NCI-H2227 (cell line): ENCODE measurements around the gene GABRB2.
A peak's percentile ranks its signal among the peaks of the same experiment; 100 is the strongest.
"Not testable (repeated sequence)": the region's sequence is repeated elsewhere in the genome, so short reads cannot be mapped to it uniquely, and the experiment has no call there.

Experiments
- DNase-seq: peaks from one replicate; lab custom pipeline; 2025; ENCODE audit not compliant: unreplicated experiment; lab: John Stamatoyannopoulos, UW

GABRB2 gene

DNA sequence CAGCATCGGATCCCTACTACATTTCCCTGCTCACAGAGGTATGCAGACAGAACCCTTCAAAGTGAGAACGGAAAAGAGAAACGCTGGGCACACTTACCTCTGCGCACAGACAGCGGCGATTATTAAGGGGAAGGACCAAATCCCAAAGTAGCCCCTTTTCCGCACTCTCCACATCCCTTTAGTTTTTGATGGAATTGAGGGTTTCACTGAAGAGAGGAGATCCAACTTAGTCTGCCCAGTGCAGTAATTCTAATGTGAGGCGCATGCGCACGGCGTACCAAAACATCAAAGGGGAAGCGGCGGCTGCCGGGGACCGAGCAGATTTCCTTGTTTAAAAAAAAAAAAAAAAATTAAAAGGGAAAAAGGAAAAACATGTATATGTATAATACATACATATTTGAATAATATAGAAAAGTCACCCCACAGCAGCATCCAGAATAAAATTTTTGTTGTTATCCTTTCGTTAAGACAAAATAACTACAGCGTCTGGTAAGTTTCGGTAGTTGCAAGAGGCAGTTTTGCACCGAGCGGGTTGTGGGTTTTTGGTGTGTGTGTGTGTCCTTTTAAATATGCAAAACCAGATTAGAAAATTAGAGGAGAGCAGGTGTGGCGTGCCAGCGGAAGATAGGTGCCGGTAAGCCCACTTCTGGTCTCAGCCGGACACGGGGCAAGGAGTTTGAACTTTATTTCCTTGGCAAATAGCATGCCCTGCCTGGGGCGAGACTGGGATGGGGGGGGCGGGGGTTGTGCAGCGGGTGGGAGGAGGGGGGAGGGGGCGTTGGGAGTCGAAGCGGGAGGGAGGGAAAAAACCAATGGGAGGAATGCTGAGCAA is at the start of gene GABRB2:
GABRB2 (minus strand) TSS at position 256 of the 832 bp plus-strand sequence; CDS start at position 174, 82 bp downstream.
- DNase-seq = peak; percentile 29

GRCh38 chr5:161585798-161586197 is 39.3 kb upstream of the GABRB2 start:
- no peak for DNase-seq

DNA sequence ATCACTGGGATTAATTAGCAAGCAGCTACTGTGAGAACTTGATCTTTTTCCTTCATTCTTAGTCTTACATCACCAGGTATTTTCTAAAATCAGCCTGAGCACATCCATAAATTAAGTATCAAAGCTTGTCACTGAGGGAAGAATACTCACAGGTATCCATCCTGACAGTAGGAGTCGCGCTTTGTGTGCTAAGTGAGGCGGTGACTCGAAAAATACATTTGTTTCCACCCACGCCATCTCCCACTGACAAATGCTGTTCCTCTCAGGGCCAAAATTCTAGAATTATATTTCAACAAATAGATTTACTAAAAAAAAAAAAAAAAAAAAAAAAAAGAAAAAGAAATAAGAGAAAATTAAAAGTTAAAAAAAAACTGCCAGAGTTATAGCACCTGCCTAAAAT is 34.1 kb upstream of the GABRB2 start:
- DNase-seq = no peak

DNA sequence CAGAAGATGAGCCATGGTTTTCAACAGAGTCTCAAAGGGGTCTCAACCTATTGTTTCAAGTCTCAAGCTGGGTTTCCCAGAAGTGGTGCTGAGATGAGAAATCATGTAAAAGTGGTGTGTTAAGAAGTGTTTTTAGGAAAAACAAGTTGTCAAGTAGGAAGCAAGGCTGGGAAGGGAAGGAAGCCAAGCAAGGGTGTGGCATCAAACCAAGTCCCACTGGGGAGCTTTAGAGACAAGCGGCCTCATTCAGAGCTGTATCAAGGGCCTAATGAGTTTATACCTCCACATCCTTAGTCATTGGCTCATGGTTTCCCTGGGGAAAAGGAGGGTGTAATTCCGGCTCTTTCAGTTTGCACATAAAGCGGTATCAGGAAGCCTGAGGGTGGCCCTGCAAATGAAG is 26.4 kb upstream of the GABRB2 start:
- DNase-seq = no peak

- no peak for DNase-seq
Observed at GRCh38 chr5:161566081-161566480, 19.6 kb upstream of the GABRB2 start.

GRCh38 chr5:161562446-161562845 is 15.9 kb upstream of the GABRB2 start:
- no peak for DNase-seq

GRCh38 chr5:161549106-161549505 is 2.6 kb upstream of the GABRB2 start:
- DNase-seq = no peak

DNA sequence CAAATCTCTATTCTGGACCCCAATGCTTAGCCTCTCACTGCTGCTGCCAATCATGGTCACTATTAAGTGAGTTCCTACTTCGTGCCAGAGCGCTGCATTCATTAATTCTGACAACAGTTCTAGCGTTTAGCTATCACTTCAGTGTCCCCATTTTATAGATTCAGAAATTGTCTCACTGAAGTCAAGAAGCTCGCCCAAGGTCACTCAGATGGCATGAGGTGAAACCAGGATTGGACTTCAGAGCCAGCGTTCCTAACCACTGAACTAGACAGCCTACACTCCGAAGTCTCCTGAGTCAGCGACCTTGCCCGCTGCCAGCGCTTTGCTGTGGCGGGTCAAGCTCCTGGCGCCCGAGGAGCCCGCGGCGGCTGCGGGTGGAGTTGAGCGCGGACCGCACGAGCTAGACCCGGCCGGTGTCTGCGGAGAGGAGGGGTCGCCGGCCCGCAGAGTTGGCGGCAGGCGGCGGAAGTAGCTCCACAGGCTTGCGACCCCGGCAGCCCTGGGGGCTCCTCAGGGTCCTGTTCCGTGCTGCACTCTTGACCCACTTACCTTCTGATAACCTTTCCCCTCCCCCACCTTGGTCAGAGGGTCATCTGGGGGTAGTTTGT is 2.1 kb upstream of the GABRB2 start:
- no peak for DNase-seq

GRCh38 chr5:161547738-161548486 is 1.4 kb upstream of the GABRB2 start:
- DNase-seq = no peak

DNA sequence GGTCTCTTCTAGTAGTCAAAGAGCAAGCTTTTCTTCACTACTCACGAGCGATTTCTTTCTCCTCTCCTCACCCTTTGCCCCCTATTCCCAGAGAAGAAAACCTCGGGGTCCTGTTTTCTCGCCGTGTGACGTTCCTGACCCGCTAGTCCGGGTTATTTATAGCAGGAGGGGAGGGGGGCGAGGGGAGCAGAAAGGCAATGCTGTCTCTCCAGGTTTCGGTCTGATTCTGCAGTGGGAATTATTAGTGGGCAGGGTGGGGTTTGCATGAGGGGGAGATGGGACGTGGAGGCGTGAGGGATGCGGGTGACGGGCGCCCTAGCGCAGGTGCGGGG is 847 bp upstream of the GABRB2 start:
- DNase-seq = no peak

DNA sequence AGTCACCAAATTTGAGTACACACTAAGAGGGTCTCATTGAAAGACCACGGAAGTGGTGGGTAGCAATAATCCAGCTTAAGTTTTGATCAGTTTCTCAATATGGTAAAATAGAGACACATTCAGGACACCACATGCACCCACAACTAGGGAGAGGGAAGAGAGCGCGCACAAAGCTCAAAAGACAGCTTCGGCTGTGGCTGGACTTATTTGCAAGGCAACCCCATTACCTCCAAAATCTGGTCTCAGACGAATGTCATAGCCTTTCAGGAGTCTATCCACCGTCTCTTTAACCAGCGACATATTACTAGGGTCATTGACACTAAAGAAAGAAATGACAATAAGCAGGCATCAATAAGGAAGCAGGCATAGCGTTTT is 443 bp downstream of the GABRB2 start:
- no peak for DNase-seq

- no peak for DNase-seq
Observed at GRCh38 chr5:161545344-161546094, 1.0 kb downstream of the GABRB2 start.

- peak; percentile 2 for DNase-seq
Observed at GRCh38 chr5:161544350-161544765, 2.2 kb downstream of the GABRB2 start.

DNA sequence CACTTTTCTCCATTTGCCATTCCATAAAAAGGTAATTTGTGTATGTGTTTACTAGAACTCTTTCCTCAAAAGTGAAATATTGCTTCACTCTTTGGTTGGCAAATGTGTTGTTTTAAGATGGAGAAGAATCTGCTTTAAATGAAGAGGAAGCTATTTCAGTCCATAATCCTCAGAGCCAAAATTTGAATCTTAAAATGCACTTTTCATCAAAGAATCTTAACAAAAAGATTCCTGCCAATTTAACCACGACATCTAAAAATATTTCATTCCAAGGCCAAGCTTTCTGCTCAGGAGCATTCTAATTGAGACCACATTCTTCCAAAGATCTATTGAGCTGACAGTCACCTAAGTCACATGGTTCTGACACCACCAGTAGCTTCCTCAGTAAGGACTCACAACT is 7.5 kb downstream of the GABRB2 start:
- DNase-seq = no peak

- DNase-seq = no peak
Observed at GRCh38 chr5:161535762-161536161, 10.8 kb downstream of the GABRB2 start.

GRCh38 chr5:161530700-161531099 is 15.8 kb downstream of the GABRB2 start:
- DNase-seq = no peak

GRCh38 chr5:161513942-161514341 is 32.6 kb downstream of the GABRB2 start:
- no peak for DNase-seq

DNA sequence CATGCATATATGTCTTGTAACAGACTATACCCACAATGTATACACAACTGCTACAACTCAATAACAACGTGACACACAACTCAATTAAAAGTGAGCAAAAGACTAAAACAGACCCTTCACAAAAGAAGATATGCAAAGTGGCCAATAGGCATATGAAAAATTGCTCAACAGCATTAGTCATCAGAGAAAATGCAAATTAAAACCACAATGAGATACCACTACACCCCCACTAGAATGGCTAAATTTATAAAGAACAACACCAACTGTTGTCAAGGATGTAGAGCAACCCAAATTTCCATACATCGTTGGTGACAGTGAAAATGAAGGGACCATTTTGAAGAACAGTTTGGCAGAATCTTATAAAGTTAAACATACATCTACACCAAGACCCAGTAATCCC is 38.9 kb downstream of the GABRB2 start:
- DNase-seq = no peak

GRCh38 chr5:161505160-161505559 is 41.4 kb downstream of the GABRB2 start:
- DNase-seq = not testable (repeated sequence)

DNA sequence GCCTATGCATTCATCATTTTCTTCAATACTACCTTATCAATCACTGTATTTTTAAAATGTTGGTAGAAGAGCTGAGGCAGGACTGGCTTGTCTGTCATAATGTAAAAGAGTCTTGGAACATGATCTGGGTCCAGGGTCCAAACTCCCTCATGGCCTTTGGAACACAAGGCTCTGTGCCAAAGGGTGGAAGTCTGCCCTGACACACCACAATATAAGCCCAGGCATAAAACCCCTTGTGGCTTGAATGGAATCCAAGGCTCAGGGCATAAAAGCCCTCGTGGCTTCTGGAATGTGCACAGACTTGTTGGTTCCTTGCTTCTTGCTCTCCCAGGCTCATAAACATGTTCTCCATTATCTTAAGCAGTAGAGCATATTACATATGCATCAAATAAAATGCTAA is 48.0 kb downstream of the GABRB2 start:
- DNase-seq = no peak

DNA sequence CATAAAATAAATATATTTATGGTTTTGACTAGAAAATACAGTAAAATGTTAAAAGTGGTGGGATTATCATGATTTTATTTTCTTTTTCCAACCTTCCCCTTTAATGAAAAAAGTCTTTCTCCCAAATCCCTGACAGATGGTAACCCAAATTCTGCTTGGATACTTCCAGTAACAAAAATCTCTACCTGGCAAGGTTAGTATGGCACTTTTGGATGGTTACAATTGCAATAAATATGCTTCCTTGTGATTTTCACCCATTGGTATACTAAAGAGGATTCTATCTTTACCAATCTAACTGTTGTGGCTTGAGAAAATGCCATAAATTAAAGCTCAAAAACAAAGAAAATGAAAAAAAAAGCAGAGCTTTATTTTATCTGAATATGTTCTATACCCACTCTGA is 62.8 kb downstream of the GABRB2 start:
- DNase-seq = no peak
